ENCODE data around the gene MIGA2. TPM values are rescaled to one million over a fixed set of nuclear protein-coding genes. Genes with fewer than 3 reads are reported as not detected.

Gene MIGA2
- total and polyA plus RNA-seq, 2 donors (not counting 1 experiment from before 2014, with no cell fraction given) = 62.1 to 78.1 TPM

DNA sequence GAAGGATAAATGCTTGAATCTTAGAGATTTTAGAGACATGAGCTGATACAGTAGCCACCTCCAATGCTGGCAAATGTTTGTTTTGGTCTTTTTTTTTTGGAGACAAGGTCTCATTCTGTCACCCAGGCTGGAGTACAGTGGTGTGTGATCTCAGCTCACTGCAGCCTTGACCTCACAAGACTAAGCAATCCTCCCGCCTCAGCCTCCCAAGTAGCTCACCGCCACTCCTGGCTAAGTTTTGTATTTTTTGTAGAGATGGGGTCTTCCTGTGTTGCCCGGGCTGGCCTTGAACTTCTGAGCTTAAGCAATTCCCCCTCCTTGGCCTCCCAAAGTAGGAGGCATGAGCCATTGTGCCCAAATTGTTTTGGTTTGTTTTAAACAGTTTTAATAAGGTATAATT is 37.7 kb downstream of the MIGA2 start:
- POLR2A ChIA-PET = no interaction called here
- no CpG with 5 or more reads among the region's 3 CpGs for WGBS (ENCODE audit: insufficient coverage)

DNA sequence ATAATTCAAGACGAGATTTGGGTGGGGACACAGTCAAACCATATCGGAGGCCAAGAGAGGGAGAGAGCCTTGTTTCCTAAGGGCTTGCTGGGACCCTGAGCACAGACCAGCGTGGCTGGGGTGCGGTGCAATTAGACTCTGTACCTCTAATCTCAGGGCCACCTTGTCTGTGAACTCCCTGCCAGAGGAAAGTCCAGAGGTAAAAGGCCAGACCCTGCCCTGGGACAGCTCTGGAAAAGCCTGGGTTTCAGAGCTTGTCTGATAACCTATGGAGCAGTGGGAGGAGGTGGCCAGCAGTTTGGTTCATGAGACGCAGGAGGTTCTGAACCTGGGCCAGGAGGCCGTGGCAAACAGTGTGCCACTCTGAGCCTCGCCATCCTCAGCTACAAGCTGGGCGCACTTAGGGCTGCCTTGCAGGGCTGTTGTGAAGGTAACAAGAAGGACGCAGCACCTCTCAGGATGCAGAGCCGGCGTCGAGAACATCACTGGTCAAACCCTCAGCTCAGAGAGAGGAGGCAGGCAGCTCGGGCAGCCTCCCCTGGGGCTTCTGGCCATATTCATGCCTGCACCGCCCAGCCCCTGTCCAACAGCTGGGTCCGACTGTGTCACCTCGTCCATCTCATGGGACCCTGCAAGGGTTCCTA is 39.7 kb downstream of the MIGA2 start:
- H3K9ac ChIP-seq (ENCODE audit: low read length) = no peak overlapping the region
- 95% methylated on average over 16 of the region's 16 CpGs for WGBS (ENCODE audit: insufficient coverage)
- H3K4me3 ChIP-seq (ENCODE audit: control extremely low read depth in 1 of 5, extremely low read depth in 1 of 5, insufficient read depth in 1 of 5, low read depth in 2 of 5, low read length in 4 of 5) = no peak overlapping the region
- TF ChIP-seq, protein P1, sequence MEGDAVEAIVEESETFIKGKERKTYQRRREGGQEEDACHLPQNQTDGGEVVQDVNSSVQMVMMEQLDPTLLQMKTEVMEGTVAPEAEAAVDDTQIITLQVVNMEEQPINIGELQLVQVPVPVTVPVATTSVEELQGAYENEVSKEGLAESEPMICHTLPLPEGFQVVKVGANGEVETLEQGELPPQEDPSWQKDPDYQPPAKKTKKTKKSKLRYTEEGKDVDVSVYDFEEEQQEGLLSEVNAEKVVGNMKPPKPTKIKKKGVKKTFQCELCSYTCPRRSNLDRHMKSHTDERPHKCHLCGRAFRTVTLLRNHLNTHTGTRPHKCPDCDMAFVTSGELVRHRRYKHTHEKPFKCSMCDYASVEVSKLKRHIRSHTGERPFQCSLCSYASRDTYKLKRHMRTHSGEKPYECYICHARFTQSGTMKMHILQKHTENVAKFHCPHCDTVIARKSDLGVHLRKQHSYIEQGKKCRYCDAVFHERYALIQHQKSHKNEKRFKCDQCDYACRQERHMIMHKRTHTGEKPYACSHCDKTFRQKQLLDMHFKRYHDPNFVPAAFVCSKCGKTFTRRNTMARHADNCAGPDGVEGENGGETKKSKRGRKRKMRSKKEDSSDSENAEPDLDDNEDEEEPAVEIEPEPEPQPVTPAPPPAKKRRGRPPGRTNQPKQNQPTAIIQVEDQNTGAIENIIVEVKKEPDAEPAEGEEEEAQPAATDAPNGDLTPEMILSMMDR (IDR thresholded peaks at IDR 0.05) = no peak
- TF ChIP-seq EZH2 (IDR thresholded peaks at IDR 0.05; ENCODE audit: borderline replicate concordance, insufficient read depth, low read depth, low read length, poor library complexity, severe bottlenecking) = no peak
- no peaks in the 10 kb centered on the region for H3K9me3 Mint-ChIP-seq (ENCODE audit: insufficient read depth)
- H3K79me2 ChIP-seq (ENCODE audit: control insufficient read depth, insufficient read depth, low read length) = peaks cover 4% of the 10 kb centered on the region
- ChIA-PET POLR2A (interaction anchor here (0.6 kb wide), 1 partner anchor 1197 kb away, joined by 3 read pairs; no protein-coding TSS in a partner anchor), CTCF (interaction anchor here (1.1 kb wide), 1 partner anchor 67 kb away, joined by 3 read pairs; no protein-coding TSS in a partner anchor)
- DNase-seq (no peak), ATAC-seq (ENCODE audit: low read depth) (no peak)
- H3K4me2 ChIP-seq (replicated peaks; ENCODE audit: low read depth, low read length, poor library complexity, severe bottlenecking) = no peak overlapping the region
- H3K4me3 Mint-ChIP-seq = no peak overlapping the region
- H3K4me1 ChIP-seq (ENCODE audit: control insufficient read depth in 2 of 2, insufficient read depth in 2 of 2, low read length in 2 of 2) = peaks cover 6 to 14% of the 10 kb centered on the region in 2 donors
- intact Hi-C loops (cut with micrococcal nuclease) = no loop called here
- H3K27ac Mint-ChIP-seq = no peak overlapping the region
- H3K27me3 Mint-ChIP-seq = no peaks in the 10 kb centered on the region
- H3K27ac ChIP-seq (ENCODE audit: low read length in 2 of 2) = no peak overlapping the region
- H3K27me3 ChIP-seq (replicated peaks in 1 of 4; ENCODE audit: control extremely low read depth in 1 of 4, control insufficient read depth in 3 of 4, insufficient read depth in 4 of 4, low read length in 3 of 4) = no peaks in the 10 kb centered on the region
- no peaks in the 10 kb centered on the region for H3K9me3 ChIP-seq (ENCODE audit: control extremely low read depth in 1 of 3, control insufficient read depth in 2 of 3, insufficient read depth in 1 of 3, low read length in 2 of 3)
- H3K36me3 ChIP-seq (replicated peaks in 1 of 2; ENCODE audit: control extremely low read depth in 1 of 2, control insufficient read depth in 1 of 2, extremely low read depth in 1 of 2, insufficient read depth in 2 of 2, low read length in 1 of 2) = no peaks in the 10 kb centered on the region
- H2AFZ ChIP-seq (ENCODE audit: insufficient read depth, low read depth, low read length, poor library complexity, severe bottlenecking) = no peak overlapping the region
- peaks cover 15% of the 10 kb centered on the region for H3K4me1 Mint-ChIP-seq
- no peaks in the 10 kb centered on the region for H4K20me1 ChIP-seq (ENCODE audit: control insufficient read depth, insufficient read depth, low read length, poor library complexity, severe bottlenecking)

More for the DNA sequence above, 37.7 kb downstream of the MIGA2 start:
- H2AFZ ChIP-seq (ENCODE audit: insufficient read depth, low read depth, low read length, poor library complexity, severe bottlenecking) = no peak overlapping the region
- H3K9ac ChIP-seq (ENCODE audit: low read length) = no peak overlapping the region
- intact Hi-C loops (cut with micrococcal nuclease) = no loop called here
- H3K36me3 ChIP-seq (replicated peaks in 1 of 2; ENCODE audit: control extremely low read depth in 1 of 2, control insufficient read depth in 1 of 2, extremely low read depth in 1 of 2, insufficient read depth in 2 of 2, low read length in 1 of 2) = no peaks in the 10 kb centered on the region
- H3K9me3 ChIP-seq (ENCODE audit: control extremely low read depth in 1 of 3, control insufficient read depth in 2 of 3, insufficient read depth in 1 of 3, low read length in 2 of 3) = no peaks in the 10 kb centered on the region
- no peaks in the 10 kb centered on the region for H3K27me3 ChIP-seq (replicated peaks in 1 of 4; ENCODE audit: control extremely low read depth in 1 of 4, control insufficient read depth in 3 of 4, insufficient read depth in 4 of 4, low read length in 3 of 4)
- no peaks in the 10 kb centered on the region for H3K9me3 Mint-ChIP-seq (ENCODE audit: insufficient read depth)
- peaks cover 14% of the 10 kb centered on the region for H3K4me1 Mint-ChIP-seq
- no peak overlapping the region for H3K27ac Mint-ChIP-seq
- CTCF ChIA-PET = interaction anchor here (0.6 to 1.1 kb wide), 6 partner anchors 9 to 1079 kb away, joined by 3 to 5 read pairs (median 3); partner anchors contain the start of gene SH3GLB2
- no peak overlapping the region for H3K4me2 ChIP-seq (replicated peaks; ENCODE audit: low read depth, low read length, poor library complexity, severe bottlenecking)
- H3K4me1 ChIP-seq (ENCODE audit: control insufficient read depth in 2 of 2, insufficient read depth in 2 of 2, low read length in 2 of 2) = peaks cover 14 to 23% of the 10 kb centered on the region in 2 donors
- ATAC-seq (ENCODE audit: low read depth) (no peak), DNase-seq (no peak)
- TF ChIP-seq EZH2 (IDR thresholded peaks at IDR 0.05; ENCODE audit: borderline replicate concordance, insufficient read depth, low read depth, low read length, poor library complexity, severe bottlenecking) = no peak
- TF ChIP-seq, protein P1 (IDR thresholded peaks at IDR 0.05) = no peak
- no peak overlapping the region for H3K27ac ChIP-seq (ENCODE audit: low read length in 2 of 2)
- no peaks in the 10 kb centered on the region for H3K27me3 Mint-ChIP-seq
- H4K20me1 ChIP-seq (ENCODE audit: control insufficient read depth, insufficient read depth, low read length, poor library complexity, severe bottlenecking) = no peaks in the 10 kb centered on the region
- H3K4me3 ChIP-seq (ENCODE audit: control extremely low read depth in 1 of 5, extremely low read depth in 1 of 5, insufficient read depth in 1 of 5, low read depth in 2 of 5, low read length in 4 of 5) = no peak overlapping the region
- no peaks in the 10 kb centered on the region for H3K79me2 ChIP-seq (ENCODE audit: control insufficient read depth, insufficient read depth, low read length)
- no peak overlapping the region for H3K4me3 Mint-ChIP-seq

Measured in B cell (primary cell).